ENCODE measurements around the gene HMOX1. TPM values are rescaled to one million over a fixed set of nuclear protein-coding genes. Genes with fewer than 3 reads are reported as not detected.

HMOX1 gene
- total and polyA plus RNA-seq, 2 donors (not counting 3 experiments of a cell fraction or from before 2014, with no cell fraction given): 41.1 to 69.1 TPM

GRCh38 chr22:35399114-35399677 is 18.3 kb downstream of the HMOX1 start:
- Histone ChIP-seq H3K27ac (ENCODE audit: insufficient read depth, low read depth, low read length) (peak overlapping the region; percentile 56), H3K9me1 (replicated peaks; ENCODE audit: control insufficient read depth, extremely low read depth, insufficient read depth, low read length) (no peaks in the 10 kb centered on the region), H3K4me2 (ENCODE audit: insufficient read depth, low read length) (peak overlapping the region; percentile 61), H4K20me1 (replicated peaks; ENCODE audit: control insufficient read depth, extremely low read depth, insufficient read depth, low read length) (no peaks in the 10 kb centered on the region), H3K4me3 (replicated peaks in 1 of 3; ENCODE audit: insufficient read depth in 1 of 3, low read depth in 1 of 3, low read length in 3 of 3) (peak overlapping the region; percentile 37 to 59 (median 39)), H3K27me3 (ENCODE audit: control insufficient read depth in 2 of 2, insufficient read depth in 2 of 2, low read length in 2 of 2) (no peaks in the 10 kb centered on the region), H2AFZ (ENCODE audit: low read depth, low read length) (peak overlapping the region; percentile 63), H3K9me3 (replicated peaks; ENCODE audit: control insufficient read depth, insufficient read depth, low read length) (no peaks in the 10 kb centered on the region), H3K4me1 (ENCODE audit: control insufficient read depth, extremely low read depth, insufficient read depth, low read length) (peaks cover 17% of the 10 kb centered on the region), H3K9ac (replicated peaks; ENCODE audit: extremely low read depth, insufficient read depth, low read length) (peak overlapping the region; percentile 93), H3K79me2 (ENCODE audit: control insufficient read depth, insufficient read depth, low read length) (peaks cover 19% of the 10 kb centered on the region), H3K36me3 (ENCODE audit: control insufficient read depth in 2 of 2, extremely low read depth in 1 of 2, insufficient read depth in 2 of 2, low read length in 2 of 2) (no peaks in the 10 kb centered on the region)
- TF ChIP-seq, protein P1, sequence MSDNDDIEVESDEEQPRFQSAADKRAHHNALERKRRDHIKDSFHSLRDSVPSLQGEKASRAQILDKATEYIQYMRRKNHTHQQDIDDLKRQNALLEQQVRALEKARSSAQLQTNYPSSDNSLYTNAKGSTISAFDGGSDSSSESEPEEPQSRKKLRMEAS (IDR thresholded peaks at IDR 0.05; ENCODE audit: insufficient read depth, insufficient read length): no peak
- TF ChIP-seq POLR2AphosphoS5 (IDR thresholded peaks at IDR 0.05; ENCODE audit: insufficient read depth, low read depth, low read length) (no peak), MYC (IDR thresholded peaks at IDR 0.05; ENCODE audit: low read depth, low read length) (no peak), POLR2A (IDR thresholded peaks at IDR 0.05; ENCODE audit: low read depth, low read length) (no peak), EZH2 (IDR thresholded peaks at IDR 0.05; ENCODE audit: borderline replicate concordance, low read depth, low read length, severe bottlenecking) (no peak), JUN (IDR thresholded peaks at IDR 0.05; ENCODE audit: borderline replicate concordance, insufficient read depth, insufficient read length, low read depth) (no peak), FOS (IDR thresholded peaks at IDR 0.05; ENCODE audit: borderline replicate concordance, insufficient read depth, low read length) (no peak), GATA2 (IDR thresholded peaks at IDR 0.05; ENCODE audit: insufficient read depth, insufficient read length, low read depth, low read length) (no peak)
- TF ChIP-seq, protein P2, sequence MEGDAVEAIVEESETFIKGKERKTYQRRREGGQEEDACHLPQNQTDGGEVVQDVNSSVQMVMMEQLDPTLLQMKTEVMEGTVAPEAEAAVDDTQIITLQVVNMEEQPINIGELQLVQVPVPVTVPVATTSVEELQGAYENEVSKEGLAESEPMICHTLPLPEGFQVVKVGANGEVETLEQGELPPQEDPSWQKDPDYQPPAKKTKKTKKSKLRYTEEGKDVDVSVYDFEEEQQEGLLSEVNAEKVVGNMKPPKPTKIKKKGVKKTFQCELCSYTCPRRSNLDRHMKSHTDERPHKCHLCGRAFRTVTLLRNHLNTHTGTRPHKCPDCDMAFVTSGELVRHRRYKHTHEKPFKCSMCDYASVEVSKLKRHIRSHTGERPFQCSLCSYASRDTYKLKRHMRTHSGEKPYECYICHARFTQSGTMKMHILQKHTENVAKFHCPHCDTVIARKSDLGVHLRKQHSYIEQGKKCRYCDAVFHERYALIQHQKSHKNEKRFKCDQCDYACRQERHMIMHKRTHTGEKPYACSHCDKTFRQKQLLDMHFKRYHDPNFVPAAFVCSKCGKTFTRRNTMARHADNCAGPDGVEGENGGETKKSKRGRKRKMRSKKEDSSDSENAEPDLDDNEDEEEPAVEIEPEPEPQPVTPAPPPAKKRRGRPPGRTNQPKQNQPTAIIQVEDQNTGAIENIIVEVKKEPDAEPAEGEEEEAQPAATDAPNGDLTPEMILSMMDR (IDR thresholded peaks at IDR 0.05; ENCODE audit: extremely low read depth in 1 of 2, insufficient read depth in 1 of 2, low read depth in 1 of 2, low read length in 2 of 2): no peak
- CTCF ChIA-PET: no interaction called here
- FAIRE-seq (no peak), DNase-seq (ENCODE audit: low read depth, low spot score) (no peak)
- dilution Hi-C loops (cut with MboI; ENCODE audit: extremely low pct_ligation_motif_present, low sequenced_read_pairs) (no loop called here), intact Hi-C loops (cut with micrococcal nuclease) (no loop called here)
- TSS peak; percentile 93 for BruUV-seq (replicated peaks)
- POLR2A ChIA-PET: no interaction called here

Data from endothelial cell of umbilical vein (primary cell).